ENCODE results near the gene NCOR2.
"Not testable (repeated sequence)": the region's sequence is repeated elsewhere in the genome, so short reads cannot be mapped to it uniquely, and the experiment has no call there.

NCOR2 gene

GRCh38 chr12:124592050-124592449 is 24.6 kb upstream of the NCOR2 start:
- Mint-ChIP-seq H3K9me3 (peaks cover 6% of the 10 kb centered on the region), H3K36me3 (ENCODE audit: low read depth) (no peaks in the 10 kb centered on the region), H3K4me1 (ENCODE audit: low read depth) (peaks cover 10% of the 10 kb centered on the region), H3K27ac (no peak overlapping the region), H3K27me3 (ENCODE audit: low read depth) (peaks cover 25% of the 10 kb centered on the region), H3K4me3 (no peak overlapping the region)

GRCh38 chr12:124590447-124590846 is 23.0 kb upstream of the NCOR2 start:
- H3K27me3 Mint-ChIP-seq (ENCODE audit: low read depth), result peaks cover 23% of the 10 kb centered on the region
- no peaks in the 10 kb centered on the region for H3K36me3 Mint-ChIP-seq (ENCODE audit: low read depth)
- H3K4me3 Mint-ChIP-seq, result no peak overlapping the region
- peaks cover 10% of the 10 kb centered on the region for H3K4me1 Mint-ChIP-seq (ENCODE audit: low read depth)
- H3K9me3 Mint-ChIP-seq, result peaks cover 6% of the 10 kb centered on the region
- no peak overlapping the region for H3K27ac Mint-ChIP-seq

DNA sequence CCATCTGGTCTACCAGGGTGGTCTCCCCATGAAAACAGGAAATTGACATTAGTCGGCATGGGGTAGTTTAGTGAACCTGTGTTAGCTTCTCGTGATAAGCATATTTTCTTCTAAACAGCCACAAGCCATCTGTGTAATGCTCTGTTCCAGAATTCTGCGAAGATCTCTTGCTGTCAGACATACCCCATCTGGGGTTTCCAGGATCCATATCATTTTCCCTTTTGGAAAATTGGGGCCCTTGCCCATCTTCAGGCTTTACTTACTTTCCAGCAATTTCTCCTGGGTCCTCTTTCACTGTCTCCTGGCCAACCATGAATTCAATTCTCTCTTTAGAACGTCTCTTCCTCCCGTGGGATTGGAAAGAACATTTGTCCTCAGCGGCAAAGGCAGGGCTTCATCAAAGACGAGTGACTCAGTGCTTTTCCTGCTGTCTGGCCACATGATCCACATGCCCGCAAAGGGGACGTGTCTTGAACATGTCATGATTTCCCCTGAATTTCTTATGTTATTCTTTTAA is 21.4 kb upstream of the NCOR2 start:
- peaks cover 10% of the 10 kb centered on the region for H3K4me1 Mint-ChIP-seq (ENCODE audit: low read depth)
- H3K9me3 Mint-ChIP-seq, result peaks cover 6% of the 10 kb centered on the region
- H3K27ac Mint-ChIP-seq, result no peak overlapping the region
- no peak overlapping the region for H3K4me3 Mint-ChIP-seq
- H3K36me3 Mint-ChIP-seq (ENCODE audit: low read depth), result no peaks in the 10 kb centered on the region
- peaks cover 23% of the 10 kb centered on the region for H3K27me3 Mint-ChIP-seq (ENCODE audit: low read depth)

DNA sequence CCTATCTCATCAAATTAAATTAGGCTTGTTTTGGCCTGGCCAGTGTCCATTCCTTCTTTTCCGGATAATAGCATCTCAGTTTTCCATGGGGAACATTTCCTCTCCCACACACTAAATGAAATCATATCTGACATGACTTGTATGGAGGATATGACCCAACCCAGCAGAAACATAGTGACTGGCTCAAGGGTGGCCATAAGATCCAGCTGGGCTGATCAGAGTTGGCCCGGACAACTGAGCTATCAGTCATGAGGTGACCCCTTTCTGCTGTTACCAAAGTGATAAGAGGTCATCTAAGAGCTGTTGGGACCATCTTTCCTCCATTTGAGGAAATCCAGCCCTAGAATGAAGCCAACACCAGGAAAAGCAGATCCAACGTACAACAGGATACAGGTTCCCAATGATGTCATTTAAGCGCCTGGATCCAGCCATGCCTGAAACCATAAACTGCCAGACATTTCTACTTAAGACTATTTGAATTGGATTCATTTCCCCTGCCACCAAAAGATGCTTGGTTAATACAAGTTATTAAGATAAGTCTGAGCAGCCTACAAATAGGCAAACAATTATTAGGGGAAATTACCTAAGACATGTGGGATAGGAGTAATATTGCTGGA is 20.7 kb upstream of the NCOR2 start:
- Mint-ChIP-seq H3K9me3 (peaks cover 6% of the 10 kb centered on the region), H3K4me3 (no peak overlapping the region), H3K36me3 (ENCODE audit: low read depth) (no peaks in the 10 kb centered on the region), H3K27me3 (ENCODE audit: low read depth) (peaks cover 23% of the 10 kb centered on the region), H3K27ac (no peak overlapping the region), H3K4me1 (ENCODE audit: low read depth) (peaks cover 10% of the 10 kb centered on the region)

- H3K9me3 Mint-ChIP-seq, result peaks cover 6% of the 10 kb centered on the region
- H3K4me1 Mint-ChIP-seq (ENCODE audit: low read depth), result peaks cover 10% of the 10 kb centered on the region
- no peaks in the 10 kb centered on the region for H3K36me3 Mint-ChIP-seq (ENCODE audit: low read depth)
- no peak overlapping the region for H3K4me3 Mint-ChIP-seq
- peaks cover 23% of the 10 kb centered on the region for H3K27me3 Mint-ChIP-seq (ENCODE audit: low read depth)
- no peak overlapping the region for H3K27ac Mint-ChIP-seq
Observed at GRCh38 chr12:124586756-124587155, 19.3 kb upstream of the NCOR2 start.

GRCh38 chr12:124584494-124584893 is 17.1 kb upstream of the NCOR2 start:
- not testable (repeated sequence) for H3K9me3 Mint-ChIP-seq; H3K4me1 Mint-ChIP-seq (ENCODE audit: low read depth); H3K27ac Mint-ChIP-seq; H3K36me3 Mint-ChIP-seq (ENCODE audit: low read depth); H3K4me3 Mint-ChIP-seq
- peaks cover 23% of the 10 kb centered on the region for H3K27me3 Mint-ChIP-seq (ENCODE audit: low read depth)

- Mint-ChIP-seq H3K4me1 (ENCODE audit: low read depth) (peaks cover 3% of the 10 kb centered on the region), H3K27me3 (ENCODE audit: low read depth) (peaks cover 19% of the 10 kb centered on the region), H3K27ac (no peak overlapping the region), H3K36me3 (ENCODE audit: low read depth) (no peaks in the 10 kb centered on the region), H3K9me3 (peaks cover 6% of the 10 kb centered on the region), H3K4me3 (no peak overlapping the region)
Observed at GRCh38 chr12:124583854-124584253, 16.4 kb upstream of the NCOR2 start.

GRCh38 chr12:124582108-124582424 is 14.7 kb upstream of the NCOR2 start:
- Mint-ChIP-seq H3K27me3 (ENCODE audit: low read depth) (peaks cover 7% of the 10 kb centered on the region), H3K4me3 (no peak overlapping the region), H3K27ac (no peak overlapping the region), H3K36me3 (ENCODE audit: low read depth) (no peaks in the 10 kb centered on the region), H3K4me1 (ENCODE audit: low read depth) (no peaks in the 10 kb centered on the region), H3K9me3 (peaks cover 6% of the 10 kb centered on the region)

DNA sequence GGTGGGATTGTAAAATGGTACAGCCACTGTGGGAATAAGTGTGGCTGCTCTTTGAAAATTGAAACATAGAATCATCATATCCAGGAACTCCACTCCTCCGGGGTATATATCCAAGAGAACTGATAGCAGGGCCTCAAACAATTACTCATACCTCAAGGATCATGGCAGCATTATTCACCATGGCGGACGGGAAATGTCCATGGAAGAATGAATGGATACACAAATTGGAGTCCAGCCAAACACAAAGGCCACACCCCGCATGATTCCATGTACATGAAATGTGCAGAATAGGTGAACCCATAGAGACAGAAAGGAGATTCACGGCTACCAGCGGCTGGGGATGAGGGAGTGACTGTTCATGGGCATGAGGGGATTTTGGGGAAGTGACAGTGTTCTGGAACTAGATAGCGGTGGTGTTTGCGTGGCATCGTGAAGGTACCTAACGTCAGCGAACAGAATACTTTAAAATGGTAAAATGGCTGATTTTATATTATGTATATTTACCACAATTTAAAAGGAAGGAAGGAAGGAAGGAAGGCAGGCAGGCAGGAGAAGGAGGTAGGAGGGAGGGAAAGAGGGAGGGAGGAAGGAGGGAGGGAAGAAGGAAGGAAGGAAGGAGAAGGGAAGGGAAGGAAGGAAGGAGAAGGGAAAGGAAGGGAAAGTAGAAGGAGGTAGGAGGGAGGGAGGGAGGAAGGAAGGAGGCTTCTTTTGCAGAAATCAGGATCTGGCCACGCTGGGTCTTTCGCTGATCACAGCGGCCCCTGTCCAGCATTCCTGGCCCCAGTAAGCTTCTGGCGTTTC is 14.1 kb upstream of the NCOR2 start:
- H3K4me3 Mint-ChIP-seq, result no peak overlapping the region
- H3K27me3 Mint-ChIP-seq (ENCODE audit: low read depth), result peaks cover 5% of the 10 kb centered on the region
- H3K9me3 Mint-ChIP-seq, result peaks cover 6% of the 10 kb centered on the region
- no peak overlapping the region for H3K27ac Mint-ChIP-seq
- H3K4me1 Mint-ChIP-seq (ENCODE audit: low read depth), result no peaks in the 10 kb centered on the region
- no peaks in the 10 kb centered on the region for H3K36me3 Mint-ChIP-seq (ENCODE audit: low read depth)

GRCh38 chr12:124579921-124580517 is 12.6 kb upstream of the NCOR2 start:
- H3K4me3 Mint-ChIP-seq, result no peak overlapping the region
- peaks cover 3% of the 10 kb centered on the region for H3K27me3 Mint-ChIP-seq (ENCODE audit: low read depth)
- no peaks in the 10 kb centered on the region for H3K4me1 Mint-ChIP-seq (ENCODE audit: low read depth)
- H3K27ac Mint-ChIP-seq, result no peak overlapping the region
- no peaks in the 10 kb centered on the region for H3K36me3 Mint-ChIP-seq (ENCODE audit: low read depth)
- H3K9me3 Mint-ChIP-seq, result peaks cover 6% of the 10 kb centered on the region

DNA sequence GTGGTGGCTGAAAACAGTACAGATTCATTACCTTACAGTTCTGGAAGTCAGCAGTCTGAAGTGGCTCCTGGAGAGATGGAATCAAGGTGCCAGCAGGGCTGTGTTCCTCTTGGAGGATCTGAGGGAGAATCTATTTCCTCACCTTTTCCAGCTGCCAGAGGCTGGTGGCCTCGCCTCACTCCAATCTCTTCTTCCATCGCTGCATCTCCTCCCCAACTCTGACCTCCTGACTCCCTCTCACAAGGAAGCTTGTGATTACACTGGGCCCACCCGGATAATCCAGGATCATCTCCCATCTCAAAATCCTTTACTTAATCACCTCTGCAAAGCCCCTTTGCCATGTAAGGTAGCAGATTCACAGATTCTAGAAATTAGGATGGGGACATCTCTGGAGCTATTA is 11.4 kb upstream of the NCOR2 start:
- peaks cover 6% of the 10 kb centered on the region for H3K9me3 Mint-ChIP-seq
- peaks cover 3% of the 10 kb centered on the region for H3K27me3 Mint-ChIP-seq (ENCODE audit: low read depth)
- H3K4me3 Mint-ChIP-seq, result no peak overlapping the region
- H3K27ac Mint-ChIP-seq, result no peak overlapping the region
- H3K36me3 Mint-ChIP-seq (ENCODE audit: low read depth), result no peaks in the 10 kb centered on the region
- no peaks in the 10 kb centered on the region for H3K4me1 Mint-ChIP-seq (ENCODE audit: low read depth)

- Mint-ChIP-seq H3K9me3 (peaks cover 6% of the 10 kb centered on the region), H3K27ac (no peak overlapping the region), H3K4me3 (no peak overlapping the region), H3K27me3 (ENCODE audit: low read depth) (peaks cover 3% of the 10 kb centered on the region), H3K4me1 (ENCODE audit: low read depth) (no peaks in the 10 kb centered on the region), H3K36me3 (ENCODE audit: low read depth) (no peaks in the 10 kb centered on the region)
Observed at GRCh38 chr12:124578445-124578844, 11.0 kb upstream of the NCOR2 start.

DNA sequence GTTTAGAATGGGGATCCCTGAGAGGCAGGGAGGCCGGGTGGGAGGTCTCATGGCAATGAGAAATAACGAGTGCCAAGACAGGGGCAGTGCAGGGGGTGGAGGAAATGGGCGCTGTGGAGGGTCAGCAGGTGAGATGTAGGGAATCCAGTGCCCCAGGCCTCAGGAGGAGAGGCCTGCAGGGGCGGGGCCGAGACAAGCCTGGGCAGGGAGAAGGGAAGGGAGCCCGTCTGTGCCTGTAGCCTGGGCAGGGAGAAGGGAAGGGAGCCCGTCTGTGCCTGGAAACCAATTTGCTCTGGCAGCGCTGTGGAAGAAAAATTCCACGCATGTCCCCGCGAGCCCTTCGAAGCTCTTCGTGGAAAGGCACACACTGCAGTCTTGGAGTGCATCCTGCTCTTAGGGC is 10.6 kb upstream of the NCOR2 start:
- Mint-ChIP-seq H3K27me3 (ENCODE audit: low read depth) (peaks cover 3% of the 10 kb centered on the region), H3K36me3 (ENCODE audit: low read depth) (no peaks in the 10 kb centered on the region), H3K4me3 (no peak overlapping the region), H3K4me1 (ENCODE audit: low read depth) (no peaks in the 10 kb centered on the region), H3K9me3 (peaks cover 6% of the 10 kb centered on the region), H3K27ac (no peak overlapping the region)

DNA sequence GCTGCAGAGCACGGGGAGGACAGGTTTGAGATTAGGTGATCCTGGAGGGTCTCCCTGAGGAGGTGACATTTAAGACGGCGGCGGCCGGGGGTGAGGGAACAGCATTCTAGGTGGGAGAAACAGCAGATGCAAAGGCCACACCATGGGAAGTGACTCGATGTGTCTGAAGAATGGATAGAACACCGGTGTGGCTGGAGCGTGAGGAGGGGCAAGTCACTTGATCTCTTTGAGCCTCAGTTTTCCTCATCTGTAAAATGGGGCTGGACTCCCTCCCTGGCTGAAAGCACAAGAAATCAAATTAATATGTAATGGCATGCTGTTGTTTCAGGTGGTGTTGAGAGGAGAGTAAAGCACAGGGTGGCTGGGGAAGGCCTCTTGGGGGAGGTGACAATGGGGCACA is 10.0 kb upstream of the NCOR2 start:
- Mint-ChIP-seq H3K4me1 (ENCODE audit: low read depth) (no peaks in the 10 kb centered on the region), H3K27ac (no peak overlapping the region), H3K4me3 (no peak overlapping the region)

GRCh38 chr12:124576061-124576650 is 8.7 kb upstream of the NCOR2 start:
- Mint-ChIP-seq H3K4me1 (ENCODE audit: low read depth) (no peaks in the 10 kb centered on the region), H3K4me3 (no peak overlapping the region), H3K36me3 (ENCODE audit: low read depth) (no peaks in the 10 kb centered on the region), H3K27ac (no peak overlapping the region), H3K27me3 (ENCODE audit: low read depth) (peaks cover 3% of the 10 kb centered on the region), H3K9me3 (peaks cover 6% of the 10 kb centered on the region)

More for the DNA sequence above, 10.0 kb upstream of the NCOR2 start:
- H3K9me3 Mint-ChIP-seq, result peaks cover 6% of the 10 kb centered on the region
- H3K27me3 Mint-ChIP-seq (ENCODE audit: low read depth), result peaks cover 3% of the 10 kb centered on the region
- H3K36me3 Mint-ChIP-seq (ENCODE audit: low read depth), result no peaks in the 10 kb centered on the region

Data from T-helper 1 cell treated with Interleukin-12 subunit alpha and Interleukin-12 subunit beta and Interleukin-4 antibody, amounts not matched to agents 30 μg/mL and 1 μg/mL, for 36 hours (primary cell).